PFSK-1 (cell line): Measurements from ENCODE around the gene MYO1G.

Source experiments
- FOXP2 ChIP-seq: optimal IDR thresholded peaks from 2 replicates; pipeline ENCODE3; 2011; ENCODE audit warnings: borderline replicate concordance, control low read depth, inconsistent platforms; ENCODE audit not compliant: insufficient read depth; ENCODE audit errors: extremely low read length, extremely low read depth
- POLR2AphosphoS5 ChIP-seq: IDR thresholded peaks from 2 replicates; pipeline ENCODE4 v1.6.1; 2012; ENCODE audit warnings: low read depth, mild to moderate bottlenecking, control low read depth, low read length, moderate library complexity
- TAF1 ChIP-seq: IDR thresholded peaks from 2 replicates; pipeline ENCODE4 v1.6.1; 2012; ENCODE audit warnings: low read length, control low read depth, borderline replicate concordance; ENCODE audit not compliant: insufficient read depth
- TF ChIP-seq, protein P1 (sequence below), 2 experiments: IDR thresholded peaks; 2 replicates each; pipeline versions ENCODE4 v1.6.1 to v1.8.0; 2011 to 2012; ENCODE audit warnings: low read depth in 2 of 2, low read length in 2 of 2, control low read depth in 1 of 2, inconsistent platforms in 1 of 2, mild to moderate bottlenecking in 1 of 2, moderate library complexity in 1 of 2; ENCODE audit not compliant: insufficient read depth in 1 of 2

DNA sequence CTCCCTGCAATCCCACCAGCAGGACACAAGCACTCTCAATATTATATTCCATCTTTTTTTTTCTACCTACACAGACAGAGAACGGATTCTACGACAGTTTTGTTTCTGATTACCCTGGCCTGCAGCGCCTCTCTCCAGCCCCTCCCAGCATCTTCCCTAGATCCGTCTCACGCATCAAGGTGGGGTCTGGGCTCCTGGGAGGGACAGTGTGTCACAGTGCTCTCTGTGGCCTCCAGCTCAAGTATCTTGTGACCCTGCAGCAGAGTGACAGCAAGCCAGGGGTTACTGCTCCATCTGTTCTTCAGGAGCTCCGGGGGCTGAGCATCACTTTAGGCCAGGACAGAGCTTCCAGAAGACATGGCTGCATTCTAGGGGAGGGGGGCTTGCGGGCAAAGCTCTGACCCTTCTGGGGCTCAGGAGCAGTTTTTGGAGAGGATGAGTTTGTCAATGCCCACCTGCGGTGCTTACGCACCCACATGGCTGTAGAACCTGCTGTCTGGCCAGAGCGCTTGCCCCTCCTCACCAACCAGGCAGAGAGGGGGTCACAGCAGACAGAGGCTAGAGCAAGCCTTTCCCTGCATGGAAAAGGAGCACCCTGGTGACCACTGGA is 22.6 kb downstream of the MYO1G start:
- no peak for TF ChIP-seq TAF1
- TF ChIP-seq POLR2AphosphoS5, result no peak
- TF ChIP-seq, protein P1, sequence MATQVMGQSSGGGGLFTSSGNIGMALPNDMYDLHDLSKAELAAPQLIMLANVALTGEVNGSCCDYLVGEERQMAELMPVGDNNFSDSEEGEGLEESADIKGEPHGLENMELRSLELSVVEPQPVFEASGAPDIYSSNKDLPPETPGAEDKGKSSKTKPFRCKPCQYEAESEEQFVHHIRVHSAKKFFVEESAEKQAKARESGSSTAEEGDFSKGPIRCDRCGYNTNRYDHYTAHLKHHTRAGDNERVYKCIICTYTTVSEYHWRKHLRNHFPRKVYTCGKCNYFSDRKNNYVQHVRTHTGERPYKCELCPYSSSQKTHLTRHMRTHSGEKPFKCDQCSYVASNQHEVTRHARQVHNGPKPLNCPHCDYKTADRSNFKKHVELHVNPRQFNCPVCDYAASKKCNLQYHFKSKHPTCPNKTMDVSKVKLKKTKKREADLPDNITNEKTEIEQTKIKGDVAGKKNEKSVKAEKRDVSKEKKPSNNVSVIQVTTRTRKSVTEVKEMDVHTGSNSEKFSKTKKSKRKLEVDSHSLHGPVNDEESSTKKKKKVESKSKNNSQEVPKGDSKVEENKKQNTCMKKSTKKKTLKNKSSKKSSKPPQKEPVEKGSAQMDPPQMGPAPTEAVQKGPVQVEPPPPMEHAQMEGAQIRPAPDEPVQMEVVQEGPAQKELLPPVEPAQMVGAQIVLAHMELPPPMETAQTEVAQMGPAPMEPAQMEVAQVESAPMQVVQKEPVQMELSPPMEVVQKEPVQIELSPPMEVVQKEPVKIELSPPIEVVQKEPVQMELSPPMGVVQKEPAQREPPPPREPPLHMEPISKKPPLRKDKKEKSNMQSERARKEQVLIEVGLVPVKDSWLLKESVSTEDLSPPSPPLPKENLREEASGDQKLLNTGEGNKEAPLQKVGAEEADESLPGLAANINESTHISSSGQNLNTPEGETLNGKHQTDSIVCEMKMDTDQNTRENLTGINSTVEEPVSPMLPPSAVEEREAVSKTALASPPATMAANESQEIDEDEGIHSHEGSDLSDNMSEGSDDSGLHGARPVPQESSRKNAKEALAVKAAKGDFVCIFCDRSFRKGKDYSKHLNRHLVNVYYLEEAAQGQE (IDR thresholded peaks at IDR 0.05; ENCODE audit: insufficient read depth in 1 of 2, low read depth in 2 of 2, low read length in 2 of 2), result no peak
- TF ChIP-seq FOXP2, result no peak
